ENCODE data around the gene CRELD1. TPM values are rescaled to one million over a fixed set of nuclear protein-coding genes. Genes with fewer than 3 reads are reported as not detected.

Gene CRELD1
- total RNA-seq, 4 donors from 2014 or later: 7.1 to 36.8 (median 18.9) TPM

GRCh38 chr3:9888540-9888939 lies 45.1 kb upstream of the CRELD1 start:
- Histone ChIP-seq H3K9me3 (no peaks in the 10 kb centered on the region), H3K27me3 (no peaks in the 10 kb centered on the region), H3K36me3 (peaks cover 0 to 8% (median 4%) of the 10 kb centered on the region in 4 donors), H3K4me3 (no peak overlapping the region), H3K27ac (no peak overlapping the region), H3K4me1 (peaks cover 0 to 36% (median 17%) of the 10 kb centered on the region in 4 donors)
- TF ChIP-seq POLR2AphosphoS5 (IDR thresholded peaks at IDR 0.05): no peak
- no peak for TF ChIP-seq EP300 (IDR thresholded peaks at IDR 0.05; ENCODE audit: low read depth)
- TF ChIP-seq POLR2A (IDR thresholded peaks at IDR 0.05): no peak
- TF ChIP-seq, protein P1, sequence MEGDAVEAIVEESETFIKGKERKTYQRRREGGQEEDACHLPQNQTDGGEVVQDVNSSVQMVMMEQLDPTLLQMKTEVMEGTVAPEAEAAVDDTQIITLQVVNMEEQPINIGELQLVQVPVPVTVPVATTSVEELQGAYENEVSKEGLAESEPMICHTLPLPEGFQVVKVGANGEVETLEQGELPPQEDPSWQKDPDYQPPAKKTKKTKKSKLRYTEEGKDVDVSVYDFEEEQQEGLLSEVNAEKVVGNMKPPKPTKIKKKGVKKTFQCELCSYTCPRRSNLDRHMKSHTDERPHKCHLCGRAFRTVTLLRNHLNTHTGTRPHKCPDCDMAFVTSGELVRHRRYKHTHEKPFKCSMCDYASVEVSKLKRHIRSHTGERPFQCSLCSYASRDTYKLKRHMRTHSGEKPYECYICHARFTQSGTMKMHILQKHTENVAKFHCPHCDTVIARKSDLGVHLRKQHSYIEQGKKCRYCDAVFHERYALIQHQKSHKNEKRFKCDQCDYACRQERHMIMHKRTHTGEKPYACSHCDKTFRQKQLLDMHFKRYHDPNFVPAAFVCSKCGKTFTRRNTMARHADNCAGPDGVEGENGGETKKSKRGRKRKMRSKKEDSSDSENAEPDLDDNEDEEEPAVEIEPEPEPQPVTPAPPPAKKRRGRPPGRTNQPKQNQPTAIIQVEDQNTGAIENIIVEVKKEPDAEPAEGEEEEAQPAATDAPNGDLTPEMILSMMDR (IDR thresholded peaks at IDR 0.05): no peak
- DNase-seq: no peak
- intact Hi-C loops (cut with DNase I; ENCODE audit: low total_unique reads) (no loop called here), in situ Hi-C loops (cut with MboI; ENCODE audit: low pct_ligation_motif_present in 1 of 4, low pct_unique_long_range_greater_than_20kb in 1 of 4, low sequenced_read_pairs in 3 of 4) (no loop called here)
- 84 to 95% methylated on average over 3 of the region's 3 CpGs for WGBS, 2 donors (ENCODE audit: low coverage in 1 of 2)

- TF ChIP-seq, protein P1 (IDR thresholded peaks at IDR 0.05): no peak
- TF ChIP-seq EP300 (IDR thresholded peaks at IDR 0.05; ENCODE audit: low read depth) (no peak), POLR2AphosphoS5 (IDR thresholded peaks at IDR 0.05) (no peak), POLR2A (IDR thresholded peaks at IDR 0.05) (no peak)
- peaks cover 0 to 8% (median 4%) of the 10 kb centered on the region in 4 donors for H3K36me3 ChIP-seq
- in situ Hi-C loops (cut with MboI; ENCODE audit: low pct_ligation_motif_present in 1 of 4, low pct_unique_long_range_greater_than_20kb in 1 of 4, low sequenced_read_pairs in 3 of 4) (no loop called here), intact Hi-C loops (cut with DNase I; ENCODE audit: low total_unique reads) (no loop called here)
- H3K4me3 ChIP-seq: no peak overlapping the region
- H3K27me3 ChIP-seq: no peaks in the 10 kb centered on the region
- no peak overlapping the region for H3K27ac ChIP-seq
- no peaks in the 10 kb centered on the region for H3K9me3 ChIP-seq
- DNase-seq: no peak
- H3K4me1 ChIP-seq: peaks cover 0 to 35% (median 25%) of the 10 kb centered on the region in 4 donors
- 76 to 81% methylated on average over 5 of the region's 5 CpGs for WGBS, 2 donors (ENCODE audit: low coverage in 1 of 2)
Observed at GRCh38 chr3:9889405-9889804, 44.2 kb upstream of the CRELD1 start.

GRCh38 chr3:9890249-9891071 lies 43.2 kb upstream of the CRELD1 start, which contains the start of gene JAGN1:
JAGN1 (plus strand) TSS chr3:9890610; CDS start chr3:9890723, 113 bp downstream.
- in situ Hi-C loops (cut with MboI; ENCODE audit: low pct_ligation_motif_present in 1 of 4, low pct_unique_long_range_greater_than_20kb in 1 of 4, low sequenced_read_pairs in 3 of 4): no loop called here
- Histone ChIP-seq H3K36me3 (peaks cover 0 to 8% (median 4%) of the 10 kb centered on the region in 4 donors), H3K4me3 (peak within 1 kb of the TSS; percentile 64 to 98 (median 87)), H3K9me3 (no peaks in the 10 kb centered on the region), H3K27ac (peak within 1 kb of the TSS; percentile 92 to 98 (median 96)), H3K4me1 (peaks cover 0 to 42% (median 27%) of the 10 kb centered on the region in 4 donors), H3K27me3 (no peaks in the 10 kb centered on the region)
- 0% methylated on average over 53 of the region's 62 CpGs; no CpG with 5 or more reads in 1 of the 2 donors for WGBS, 2 donors (ENCODE audit: low coverage in 1 of 2)
- peak; percentile 92 for DNase-seq
- intact Hi-C loops (cut with DNase I; ENCODE audit: low total_unique reads): no loop called here
- peak; percentile 1 for TF ChIP-seq EP300 (IDR thresholded peaks at IDR 0.05; ENCODE audit: low read depth)
- peak; percentile 94 for TF ChIP-seq POLR2A (IDR thresholded peaks at IDR 0.05)
- TF ChIP-seq, protein P1 (IDR thresholded peaks at IDR 0.05): no peak
- TF ChIP-seq POLR2AphosphoS5 (IDR thresholded peaks at IDR 0.05): peak; percentile 89 to 96 (median 96)

GRCh38 chr3:9891072-9891622 lies 42.5 kb upstream of the CRELD1 start:
- intact Hi-C loops (cut with DNase I; ENCODE audit: low total_unique reads) (no loop called here), in situ Hi-C loops (cut with MboI; ENCODE audit: low pct_ligation_motif_present in 1 of 4, low pct_unique_long_range_greater_than_20kb in 1 of 4, low sequenced_read_pairs in 3 of 4) (no loop called here)
- Histone ChIP-seq H3K9me3 (no peaks in the 10 kb centered on the region), H3K36me3 (peaks cover 0 to 8% (median 4%) of the 10 kb centered on the region in 4 donors), H3K4me1 (peaks cover 0 to 47% (median 27%) of the 10 kb centered on the region in 4 donors), H3K27me3 (no peaks in the 10 kb centered on the region), H3K27ac (peak overlapping the region; percentile 92 to 98 (median 96)), H3K4me3 (peak overlapping the region; percentile 64 to 98 (median 87))
- no peak for DNase-seq
- TF ChIP-seq, protein P1 (IDR thresholded peaks at IDR 0.05): no peak
- TF ChIP-seq EP300 (IDR thresholded peaks at IDR 0.05; ENCODE audit: low read depth) (no peak), POLR2AphosphoS5 (IDR thresholded peaks at IDR 0.05) (no peak), POLR2A (IDR thresholded peaks at IDR 0.05) (no peak)
- WGBS, 2 donors (ENCODE audit: low coverage in 1 of 2): 5 to 8% methylated on average over 3 to 12 of the region's 12 CpGs

Data from transverse colon (tissue), 4 donors.